SJSA1 (cell line): Measurements from ENCODE around the gene SLC24A2. TPM values are rescaled to one million over a fixed set of nuclear protein-coding genes. Genes with fewer than 3 reads are reported as not detected.

Experiments
- DNase-seq, 2 experiments: peaks; one replicate each; pipeline ENCODE4 v3.0.0-alpha.2; 2015 to 2020; ENCODE audit warnings: low spot score in 2 of 2, low read depth in 1 of 2
- H3K27ac ChIP-seq: fragments of 250-450 bp; sonication (Bioruptor Pico); 2 replicates; pipeline ENCODE4 v1.5.1; 2020; ENCODE audit warnings: mild to moderate bottlenecking, moderate library complexity
- H3K27me3 ChIP-seq: fragments of 250-450 bp; sonication (Bioruptor Pico); replicated peaks from 2 replicates; pipeline ENCODE4 v1.5.1; 2020; ENCODE audit warnings: mild to moderate bottlenecking, moderate library complexity
- H3K36me3 ChIP-seq: fragments of 250-450 bp; sonication (Bioruptor Pico); 2 replicates; pipeline ENCODE4 v1.5.1; 2020; ENCODE audit warnings: mild to moderate bottlenecking
- H3K4me1 ChIP-seq: fragments of 250-450 bp; sonication (Bioruptor Pico); replicated peaks from 2 replicates; pipeline ENCODE4 v1.6.1; 2021; ENCODE audit warnings: mild to moderate bottlenecking
- H3K4me3 ChIP-seq: fragments of 250-450 bp; sonication (Bioruptor Pico); 2 replicates; pipeline ENCODE4 v1.5.1; 2020; ENCODE audit warnings: mild to moderate bottlenecking
- H3K9me3 ChIP-seq: fragments of 250-450 bp; sonication (Bioruptor Pico); replicated peaks from 2 replicates; pipeline ENCODE4 v1.5.1; 2020; ENCODE audit warnings: mild to moderate bottlenecking
- total RNA-seq: library from RNA; depleted of rRNA; stranded (reverse); fragments of >200 nt; shearing (Covaris generic); gene quantifications from 2 replicates; pipeline ENCODE4 v1.2.3, GENCODE V29; 2014

SLC24A2 gene
- total RNA-seq, 1 experiment from 2014 or later: not detected

- H3K4me1 ChIP-seq: no peaks in the 10 kb centered on the region
- no peak for DNase-seq
- H3K4me3 ChIP-seq: no peak overlapping the region
- H3K9me3 ChIP-seq: no peaks in the 10 kb centered on the region
- no peaks in the 10 kb centered on the region for H3K36me3 ChIP-seq
- H3K27me3 ChIP-seq: peaks cover 6% of the 10 kb centered on the region
- H3K27ac ChIP-seq: no peak overlapping the region
Measured at GRCh38 chr9:19785230-19785629, 3.6 kb downstream of the SLC24A2 start.

GRCh38 chr9:19784136-19784535, 4.7 kb downstream of the SLC24A2 start:
- DNase-seq: no peak
- H3K4me1 ChIP-seq: no peaks in the 10 kb centered on the region

GRCh38 chr9:19783500-19783899, 5.3 kb downstream of the SLC24A2 start:
- Histone ChIP-seq H3K4me1 (no peaks in the 10 kb centered on the region), H3K27me3 (peaks cover under 1% of the 10 kb centered on the region), H3K27ac (no peak overlapping the region), H3K9me3 (no peaks in the 10 kb centered on the region), H3K4me3 (no peak overlapping the region), H3K36me3 (no peaks in the 10 kb centered on the region)
- no peak for DNase-seq

More at GRCh38 chr9:19784136-19784535, 4.7 kb downstream of the SLC24A2 start:
- Histone ChIP-seq H3K36me3 (no peaks in the 10 kb centered on the region), H3K9me3 (no peaks in the 10 kb centered on the region), H3K27me3 (peaks cover 6% of the 10 kb centered on the region), H3K4me3 (no peak overlapping the region), H3K27ac (no peak overlapping the region)

- Histone ChIP-seq H3K4me3 (no peak overlapping the region), H3K27ac (no peak overlapping the region), H3K4me1 (no peaks in the 10 kb centered on the region), H3K9me3 (no peaks in the 10 kb centered on the region), H3K27me3 (no peaks in the 10 kb centered on the region), H3K36me3 (no peaks in the 10 kb centered on the region)
- DNase-seq: no peak
Measured at GRCh38 chr9:19782005-19782404, 6.8 kb downstream of the SLC24A2 start.

- H3K4me1 ChIP-seq: no peaks in the 10 kb centered on the region
- no peak overlapping the region for H3K27ac ChIP-seq
- H3K4me3 ChIP-seq: no peak overlapping the region
- H3K27me3 ChIP-seq: no peaks in the 10 kb centered on the region
- H3K36me3 ChIP-seq: no peaks in the 10 kb centered on the region
- H3K9me3 ChIP-seq: no peaks in the 10 kb centered on the region
- no peak for DNase-seq
Measured at GRCh38 chr9:19781240-19781639, 7.6 kb downstream of the SLC24A2 start.

- H3K4me3 ChIP-seq: no peak overlapping the region
- H3K27ac ChIP-seq: no peak overlapping the region
- no peaks in the 10 kb centered on the region for H3K36me3 ChIP-seq
- no peaks in the 10 kb centered on the region for H3K9me3 ChIP-seq
- H3K4me1 ChIP-seq: no peaks in the 10 kb centered on the region
- no peak for DNase-seq
- no peaks in the 10 kb centered on the region for H3K27me3 ChIP-seq
Measured at GRCh38 chr9:19771446-19771845, 17.4 kb downstream of the SLC24A2 start.

GRCh38 chr9:19770973-19771372, 17.9 kb downstream of the SLC24A2 start:
- H3K27ac ChIP-seq: no peak overlapping the region
- no peaks in the 10 kb centered on the region for H3K9me3 ChIP-seq
- no peaks in the 10 kb centered on the region for H3K27me3 ChIP-seq
- no peaks in the 10 kb centered on the region for H3K36me3 ChIP-seq
- no peak for DNase-seq
- H3K4me1 ChIP-seq: no peaks in the 10 kb centered on the region
- no peak overlapping the region for H3K4me3 ChIP-seq

- Histone ChIP-seq H3K4me3 (no peak overlapping the region), H3K27me3 (no peaks in the 10 kb centered on the region), H3K36me3 (no peaks in the 10 kb centered on the region), H3K27ac (no peak overlapping the region), H3K4me1 (no peaks in the 10 kb centered on the region), H3K9me3 (no peaks in the 10 kb centered on the region)
- DNase-seq: no peak
Measured at GRCh38 chr9:19769213-19769612, 19.6 kb downstream of the SLC24A2 start.

- no peak for DNase-seq
- no peaks in the 10 kb centered on the region for H3K27me3 ChIP-seq
- no peak overlapping the region for H3K4me3 ChIP-seq
- no peaks in the 10 kb centered on the region for H3K36me3 ChIP-seq
- H3K27ac ChIP-seq: no peak overlapping the region
- H3K9me3 ChIP-seq: no peaks in the 10 kb centered on the region
- H3K4me1 ChIP-seq: no peaks in the 10 kb centered on the region
Measured at GRCh38 chr9:19768798-19769197, 20.0 kb downstream of the SLC24A2 start.

- Histone ChIP-seq H3K4me3 (no peak overlapping the region), H3K36me3 (no peaks in the 10 kb centered on the region), H3K27me3 (no peaks in the 10 kb centered on the region), H3K9me3 (no peaks in the 10 kb centered on the region), H3K27ac (no peak overlapping the region), H3K4me1 (no peaks in the 10 kb centered on the region)
- no peak for DNase-seq
Measured at GRCh38 chr9:19759066-19759465, 29.8 kb downstream of the SLC24A2 start.

GRCh38 chr9:19757745-19758144, 31.1 kb downstream of the SLC24A2 start:
- Histone ChIP-seq H3K27me3 (no peaks in the 10 kb centered on the region), H3K9me3 (no peaks in the 10 kb centered on the region), H3K4me1 (no peaks in the 10 kb centered on the region), H3K4me3 (no peak overlapping the region), H3K36me3 (no peaks in the 10 kb centered on the region), H3K27ac (no peak overlapping the region)
- no peak for DNase-seq

GRCh38 chr9:19754921-19755320, 33.9 kb downstream of the SLC24A2 start:
- no peaks in the 10 kb centered on the region for H3K4me1 ChIP-seq
- H3K27me3 ChIP-seq: no peaks in the 10 kb centered on the region
- no peak for DNase-seq
- no peaks in the 10 kb centered on the region for H3K9me3 ChIP-seq
- H3K36me3 ChIP-seq: no peaks in the 10 kb centered on the region
- H3K4me3 ChIP-seq: no peak overlapping the region
- H3K27ac ChIP-seq: no peak overlapping the region

GRCh38 chr9:19748278-19749126, 40.3 kb downstream of the SLC24A2 start:
- H3K27ac ChIP-seq: no peak overlapping the region
- H3K4me1 ChIP-seq: no peaks in the 10 kb centered on the region
- no peaks in the 10 kb centered on the region for H3K36me3 ChIP-seq
- no peaks in the 10 kb centered on the region for H3K27me3 ChIP-seq
- DNase-seq: no peak
- H3K4me3 ChIP-seq: no peak overlapping the region
- no peaks in the 10 kb centered on the region for H3K9me3 ChIP-seq

GRCh38 chr9:19746223-19746622, 42.6 kb downstream of the SLC24A2 start:
- H3K27ac ChIP-seq: no peak overlapping the region
- H3K36me3 ChIP-seq: no peaks in the 10 kb centered on the region
- no peak overlapping the region for H3K4me3 ChIP-seq
- H3K4me1 ChIP-seq: no peaks in the 10 kb centered on the region
- DNase-seq: no peak
- no peaks in the 10 kb centered on the region for H3K27me3 ChIP-seq
- H3K9me3 ChIP-seq: no peaks in the 10 kb centered on the region

GRCh38 chr9:19741178-19741577, 47.7 kb downstream of the SLC24A2 start:
- no peak overlapping the region for H3K27ac ChIP-seq
- no peaks in the 10 kb centered on the region for H3K36me3 ChIP-seq
- no peak for DNase-seq

More at GRCh38 chr9:19741178-19741577, 47.7 kb downstream of the SLC24A2 start:
- H3K4me3 ChIP-seq: no peak overlapping the region
- no peaks in the 10 kb centered on the region for H3K27me3 ChIP-seq
- H3K9me3 ChIP-seq: no peaks in the 10 kb centered on the region
- H3K4me1 ChIP-seq: no peaks in the 10 kb centered on the region
